BJ (cell line): ENCODE data around the gene METTL25B. TPM values are rescaled to one million over a fixed set of nuclear protein-coding genes. Genes with fewer than 3 reads are reported as not detected.

Experiments used
- CTCF ChIA-PET: fragments of 350-600 bp; formaldehyde crosslinking; extraction: SDS; loops from one replicate; lab custom pipeline; 2021; ENCODE audit warnings: antibody characterized with exemption, inconsistent platforms; lab: Yijun Ruan, JAX
- POLR2A ChIA-PET: fragments of 300-600 bp; sonication (Branson Sonifier 250); formaldehyde crosslinking; extraction: SDS; loops from one replicate; lab custom pipeline; 2021; ENCODE audit warnings: antibody characterized with exemption; lab: Charles Lee
- DNase-seq: peaks from one replicate; pipeline ENCODE4 v3.0.0-alpha.2; 2011; ENCODE audit warnings: low read depth
- H3K27me3 ChIP-seq: 2 replicates; pipeline ENCODE4 v1.6.0; 2011; ENCODE audit warnings: low read length; ENCODE audit not compliant: control insufficient read depth, insufficient read depth
- H3K36me3 ChIP-seq: 2 replicates; pipeline ENCODE4 v1.5.1; 2011; ENCODE audit warnings: low read length; ENCODE audit not compliant: control insufficient read depth, insufficient read depth
- H3K4me3 ChIP-seq: 2 replicates; pipeline ENCODE4 v1.5.1; 2011; ENCODE audit warnings: low read depth, mild to moderate bottlenecking, control low read depth, low read length
- polyA plus RNA-seq: library from polyadenylated mRNA; depleted of rRNA; stranded (reverse); fragments of >200 nt; gene quantifications from 2 replicates; pipeline ENCODE4 v1.2.3, GENCODE V29; 2011
- TF ChIP-seq, protein P1 (sequence below): IDR thresholded peaks from 2 replicates; pipeline ENCODE4 v1.5.1; 2011; ENCODE audit warnings: low read depth, mild to moderate bottlenecking, control low read depth, inconsistent platforms, low read length, moderate library complexity; ENCODE audit not compliant: insufficient read depth

The METTL25B gene
- polyA plus RNA-seq, 1 experiment = 14.6 TPM

DNA sequence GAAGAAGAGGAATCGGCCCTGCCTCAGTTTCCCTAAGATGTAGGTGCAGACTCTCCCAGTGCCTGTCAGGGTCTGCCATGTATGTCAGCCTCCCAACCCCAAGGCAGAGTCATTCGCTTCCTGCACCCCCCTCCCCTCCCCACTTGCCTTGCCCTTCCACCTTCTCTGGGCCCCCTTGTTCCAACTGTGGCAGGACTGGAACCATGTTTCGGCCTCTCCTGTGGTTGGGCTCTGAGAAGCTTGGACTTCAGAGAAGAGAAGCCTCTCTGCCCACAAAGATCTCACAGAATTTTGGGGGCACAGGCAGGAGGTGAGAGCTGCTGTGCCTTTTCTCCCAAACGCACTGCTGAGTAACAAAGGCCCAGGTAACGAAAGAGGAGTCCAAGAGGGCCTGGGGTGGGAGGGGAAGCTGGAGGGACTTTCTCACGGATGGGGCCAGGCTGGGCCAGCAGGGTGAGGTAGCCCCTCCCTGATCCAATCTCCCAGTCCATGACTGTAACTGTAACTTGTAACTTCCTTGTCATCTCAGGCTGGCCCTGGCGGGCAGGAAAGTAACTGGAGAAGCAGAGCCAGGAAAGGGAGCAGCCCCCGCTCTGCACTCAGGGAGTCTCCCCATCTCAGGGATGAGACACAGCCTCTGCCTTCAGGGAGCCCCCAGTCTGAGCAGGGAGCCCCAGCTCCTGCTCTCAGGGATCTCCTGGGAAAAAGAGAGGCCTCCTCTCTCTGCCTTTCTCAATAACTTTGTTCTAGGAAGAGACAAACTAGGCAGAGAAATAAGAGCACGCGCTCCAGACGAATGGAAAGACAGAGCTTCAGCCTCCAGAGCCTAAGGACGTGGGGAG lies 34.2 kb upstream of the METTL25B start:
- TF ChIP-seq, protein P1, sequence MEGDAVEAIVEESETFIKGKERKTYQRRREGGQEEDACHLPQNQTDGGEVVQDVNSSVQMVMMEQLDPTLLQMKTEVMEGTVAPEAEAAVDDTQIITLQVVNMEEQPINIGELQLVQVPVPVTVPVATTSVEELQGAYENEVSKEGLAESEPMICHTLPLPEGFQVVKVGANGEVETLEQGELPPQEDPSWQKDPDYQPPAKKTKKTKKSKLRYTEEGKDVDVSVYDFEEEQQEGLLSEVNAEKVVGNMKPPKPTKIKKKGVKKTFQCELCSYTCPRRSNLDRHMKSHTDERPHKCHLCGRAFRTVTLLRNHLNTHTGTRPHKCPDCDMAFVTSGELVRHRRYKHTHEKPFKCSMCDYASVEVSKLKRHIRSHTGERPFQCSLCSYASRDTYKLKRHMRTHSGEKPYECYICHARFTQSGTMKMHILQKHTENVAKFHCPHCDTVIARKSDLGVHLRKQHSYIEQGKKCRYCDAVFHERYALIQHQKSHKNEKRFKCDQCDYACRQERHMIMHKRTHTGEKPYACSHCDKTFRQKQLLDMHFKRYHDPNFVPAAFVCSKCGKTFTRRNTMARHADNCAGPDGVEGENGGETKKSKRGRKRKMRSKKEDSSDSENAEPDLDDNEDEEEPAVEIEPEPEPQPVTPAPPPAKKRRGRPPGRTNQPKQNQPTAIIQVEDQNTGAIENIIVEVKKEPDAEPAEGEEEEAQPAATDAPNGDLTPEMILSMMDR = no peak
- no peaks in the 10 kb centered on the region for H3K27me3 ChIP-seq
- POLR2A ChIA-PET = no interaction called here
- DNase-seq = no peak
- peaks cover 3% of the 10 kb centered on the region for H3K36me3 ChIP-seq
- CTCF ChIA-PET = interaction anchor here (0.6 to 41.7 kb wide), 5 partner anchors 7 to 237 kb away, joined by 3 to 1556 read pairs (median 4); partner anchors contain the start of genes CRABP2, ISG20L2, METTL25B and NES
- no peak overlapping the region for H3K4me3 ChIP-seq

- TF ChIP-seq, protein P1 = no peak
- no peak for DNase-seq
- Histone ChIP-seq H3K4me3 (no peak overlapping the region), H3K27me3 (no peaks in the 10 kb centered on the region), H3K36me3 (peaks cover 8% of the 10 kb centered on the region)
- ChIA-PET CTCF (interaction anchor here (1.1 to 41.7 kb wide), 4 partner anchors 7 to 225 kb away, joined by 3 to 1556 read pairs (median 780); partner anchors contain the start of genes CRABP2, ISG20L2, METTL25B and NES), POLR2A (no interaction called here)
Measured at GRCh38 chr1:156694690-156694962, 33.6 kb upstream of the METTL25B start.

GRCh38 chr1:156696755-156697154 lies 31.5 kb upstream of the METTL25B start:
- no peak for DNase-seq
- peaks cover 24% of the 10 kb centered on the region for H3K36me3 ChIP-seq
- H3K4me3 ChIP-seq = no peak overlapping the region
- no peaks in the 10 kb centered on the region for H3K27me3 ChIP-seq
- TF ChIP-seq, protein P1 = no peak
- CTCF ChIA-PET = interaction anchor here (31.9 to 41.7 kb wide), 2 partner anchors 10 to 17 kb away, joined by 1556 read pairs; partner anchors contain the start of genes CRABP2, ISG20L2, METTL25B and NES
- POLR2A ChIA-PET = no interaction called here

DNA sequence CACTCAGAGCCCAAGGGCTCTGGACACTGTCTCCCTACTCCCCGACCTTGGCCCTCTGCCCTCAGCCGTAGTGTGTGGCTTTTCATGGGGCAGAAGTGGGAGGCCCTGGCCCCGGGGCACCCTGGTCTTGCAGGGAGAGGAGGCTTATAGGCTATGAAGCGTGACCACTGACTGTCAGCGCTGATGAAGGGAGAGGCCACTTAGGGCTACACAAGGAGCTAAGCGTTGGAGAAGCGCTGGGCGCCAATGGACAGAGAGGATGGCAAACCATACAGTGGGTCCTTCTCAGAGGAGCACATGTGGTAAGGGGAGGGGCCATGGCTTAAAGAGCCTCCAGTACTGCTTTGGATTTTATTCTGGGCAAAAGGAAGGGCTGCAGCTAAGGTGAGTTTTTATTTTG lies 30.8 kb upstream of the METTL25B start:
- peaks cover 24% of the 10 kb centered on the region for H3K36me3 ChIP-seq
- TF ChIP-seq, protein P1 = no peak
- H3K27me3 ChIP-seq = no peaks in the 10 kb centered on the region
- H3K4me3 ChIP-seq = no peak overlapping the region
- DNase-seq = no peak
- POLR2A ChIA-PET = no interaction called here
- CTCF ChIA-PET = interaction anchor here (0.9 to 41.7 kb wide), 3 partner anchors 10 to 163 kb away, joined by 3 to 1556 read pairs (median 1556); partner anchors contain the start of genes CRABP2, ISG20L2, METTL25B and NES

GRCh38 chr1:156698995-156699394 lies 29.3 kb upstream of the METTL25B start:
- DNase-seq = no peak
- peaks cover 24% of the 10 kb centered on the region for H3K36me3 ChIP-seq
- no peaks in the 10 kb centered on the region for H3K27me3 ChIP-seq
- POLR2A ChIA-PET = no interaction called here
- TF ChIP-seq, protein P1 = no peak
- CTCF ChIA-PET = interaction anchor here (31.9 to 41.7 kb wide), 2 partner anchors 12 to 15 kb away, joined by 1556 read pairs; partner anchors contain the start of genes CRABP2, ISG20L2, METTL25B and NES
- H3K4me3 ChIP-seq = no peak overlapping the region
